ENCODE measurements around the gene MS4A4A. TPM values are rescaled to one million over a fixed set of nuclear protein-coding genes. Genes with fewer than 3 reads are reported as not detected.

Gene MS4A4A
- total and polyA plus RNA-seq, 2 experiments from 2014 or later: 0.48 to 5.3 TPM

DNA sequence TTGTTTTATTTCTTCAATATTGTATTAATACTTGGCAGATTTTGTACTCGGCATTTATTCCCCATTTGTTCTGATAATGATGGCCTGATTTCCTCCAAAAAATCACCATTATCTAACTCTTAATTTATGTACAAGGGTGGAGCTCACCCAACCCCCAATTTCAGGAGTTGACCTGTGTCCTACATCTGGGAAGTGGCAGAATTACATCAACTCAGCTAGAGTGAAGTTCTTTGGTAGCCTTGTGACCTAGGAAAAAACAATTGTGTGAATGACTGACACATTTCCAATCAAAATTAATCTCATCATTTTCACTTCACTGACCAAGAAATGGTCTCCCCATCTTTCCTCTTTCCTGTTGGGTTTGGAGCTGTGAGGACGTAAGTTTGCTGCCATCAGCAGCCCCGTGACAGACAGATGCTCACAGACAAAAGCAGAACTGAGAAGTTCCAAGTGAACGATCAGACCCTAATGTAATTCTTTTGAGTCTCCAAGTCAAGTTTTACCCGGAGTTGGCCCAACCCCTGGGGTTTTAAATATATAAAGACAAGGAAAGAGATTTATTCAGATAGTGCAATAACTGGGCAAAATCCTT lies 30.0 kb downstream of the MS4A4A start:
- no peaks in the 10 kb centered on the region for H3K9me3 ChIP-seq (ENCODE audit: low read depth)
- TF ChIP-seq EZH2 (IDR thresholded peaks at IDR 0.05; ENCODE audit: borderline replicate concordance): no peak
- no peak for TF ChIP-seq EZH2phosphoT487 (IDR thresholded peaks at IDR 0.05; ENCODE audit: low read depth, severe bottlenecking, unreplicated experiment)
- no peaks in the 10 kb centered on the region for H3K9me2 ChIP-seq (replicated peaks; ENCODE audit: insufficient read depth)
- H4K20me1 ChIP-seq (ENCODE audit: insufficient read depth, poor library complexity, severe bottlenecking): no peaks in the 10 kb centered on the region
- no peaks in the 10 kb centered on the region for H3K36me3 ChIP-seq (replicated peaks; ENCODE audit: insufficient read depth, low read depth)
- no peaks in the 10 kb centered on the region for H3K27me3 ChIP-seq
- 56% methylated on average over 5 of the region's 5 CpGs for WGBS (ENCODE audit: low lambda C conversion rate, missing lambda C conversion rate)
- no peak overlapping the region for H3K4me2 ChIP-seq
- no peak for DNase-seq (ENCODE audit: low spot score)
- no peaks in the 10 kb centered on the region for H3K4me1 ChIP-seq (ENCODE audit: insufficient read depth)
- H3K27ac ChIP-seq: no peak overlapping the region
- H3K4me3 ChIP-seq: no peak overlapping the region
- H2AFZ ChIP-seq: no peak overlapping the region
- H3K79me2 ChIP-seq: no peaks in the 10 kb centered on the region

DNA sequence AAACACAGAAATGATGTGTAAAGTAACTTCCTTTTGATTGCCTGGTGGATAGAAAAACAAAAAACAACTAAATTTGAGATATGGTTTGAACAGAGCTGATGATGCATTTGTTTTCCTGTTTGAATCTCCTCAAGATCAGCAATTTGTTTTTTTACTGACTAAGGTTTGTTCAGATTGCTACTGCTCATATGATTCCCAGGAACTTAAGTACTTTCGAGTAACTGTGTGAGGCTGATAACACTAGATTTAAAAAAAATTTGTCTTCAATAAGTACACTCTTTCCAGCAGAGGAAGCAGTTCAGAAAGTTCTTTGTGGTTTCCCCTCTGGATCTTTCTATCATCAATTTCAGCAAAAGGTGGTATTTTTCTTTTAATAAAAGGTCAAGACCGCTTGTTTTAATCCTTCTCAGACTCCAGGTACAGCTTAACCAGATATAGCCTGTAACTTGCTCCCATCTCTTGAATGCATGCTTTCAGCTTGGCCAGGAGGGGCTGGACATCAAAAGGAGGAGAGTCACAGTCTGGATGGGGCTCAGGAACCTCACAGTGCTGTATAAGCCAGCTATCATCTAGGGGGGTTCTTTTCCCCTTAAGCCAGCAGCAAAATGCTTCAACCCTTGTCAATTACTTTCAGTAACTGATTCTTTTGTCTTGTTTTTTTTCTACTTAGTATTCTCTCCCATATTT lies 34.3 kb downstream of the MS4A4A start:
- Histone ChIP-seq H3K9me3 (ENCODE audit: low read depth) (no peaks in the 10 kb centered on the region), H3K79me2 (no peaks in the 10 kb centered on the region), H3K4me1 (ENCODE audit: insufficient read depth) (no peaks in the 10 kb centered on the region), H3K4me2 (no peak overlapping the region), H2AFZ (no peak overlapping the region), H3K9me2 (replicated peaks; ENCODE audit: insufficient read depth) (no peaks in the 10 kb centered on the region), H4K20me1 (ENCODE audit: insufficient read depth, poor library complexity, severe bottlenecking) (no peaks in the 10 kb centered on the region), H3K4me3 (no peak overlapping the region), H3K27me3 (no peaks in the 10 kb centered on the region), H3K27ac (no peak overlapping the region), H3K36me3 (replicated peaks; ENCODE audit: insufficient read depth, low read depth) (no peaks in the 10 kb centered on the region)
- WGBS (ENCODE audit: low lambda C conversion rate, missing lambda C conversion rate): 46% methylated on average over 2 of the region's 2 CpGs
- DNase-seq (ENCODE audit: low spot score): no peak
- TF ChIP-seq EZH2phosphoT487 (IDR thresholded peaks at IDR 0.05; ENCODE audit: low read depth, severe bottlenecking, unreplicated experiment) (no peak), EZH2 (IDR thresholded peaks at IDR 0.05; ENCODE audit: borderline replicate concordance) (no peak)
- TF ChIP-seq, protein P1, sequence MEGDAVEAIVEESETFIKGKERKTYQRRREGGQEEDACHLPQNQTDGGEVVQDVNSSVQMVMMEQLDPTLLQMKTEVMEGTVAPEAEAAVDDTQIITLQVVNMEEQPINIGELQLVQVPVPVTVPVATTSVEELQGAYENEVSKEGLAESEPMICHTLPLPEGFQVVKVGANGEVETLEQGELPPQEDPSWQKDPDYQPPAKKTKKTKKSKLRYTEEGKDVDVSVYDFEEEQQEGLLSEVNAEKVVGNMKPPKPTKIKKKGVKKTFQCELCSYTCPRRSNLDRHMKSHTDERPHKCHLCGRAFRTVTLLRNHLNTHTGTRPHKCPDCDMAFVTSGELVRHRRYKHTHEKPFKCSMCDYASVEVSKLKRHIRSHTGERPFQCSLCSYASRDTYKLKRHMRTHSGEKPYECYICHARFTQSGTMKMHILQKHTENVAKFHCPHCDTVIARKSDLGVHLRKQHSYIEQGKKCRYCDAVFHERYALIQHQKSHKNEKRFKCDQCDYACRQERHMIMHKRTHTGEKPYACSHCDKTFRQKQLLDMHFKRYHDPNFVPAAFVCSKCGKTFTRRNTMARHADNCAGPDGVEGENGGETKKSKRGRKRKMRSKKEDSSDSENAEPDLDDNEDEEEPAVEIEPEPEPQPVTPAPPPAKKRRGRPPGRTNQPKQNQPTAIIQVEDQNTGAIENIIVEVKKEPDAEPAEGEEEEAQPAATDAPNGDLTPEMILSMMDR (IDR thresholded peaks at IDR 0.05; ENCODE audit: poor library complexity): no peak

DNA sequence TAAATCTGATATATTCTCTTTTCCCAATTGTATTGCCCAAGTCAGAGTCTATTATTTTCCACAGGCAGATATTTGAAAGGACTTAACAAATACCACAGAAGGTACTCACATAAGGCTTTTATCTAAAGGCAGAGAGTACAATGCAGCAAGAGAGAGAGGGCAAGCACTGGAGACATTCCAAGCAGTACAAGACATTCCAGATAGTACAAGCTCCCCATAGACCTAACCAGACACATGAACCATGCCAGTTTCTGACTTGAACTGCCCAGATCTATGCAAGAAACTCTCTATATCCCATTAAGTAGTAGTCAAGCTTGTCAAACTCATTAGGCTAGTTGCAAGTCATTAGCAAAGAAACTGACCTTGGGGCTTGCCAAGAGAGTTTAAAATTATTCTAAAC lies 35.4 kb downstream of the MS4A4A start:
- no peaks in the 10 kb centered on the region for H3K79me2 ChIP-seq
- H3K4me3 ChIP-seq: no peak overlapping the region
- H3K27me3 ChIP-seq: no peaks in the 10 kb centered on the region
- no peaks in the 10 kb centered on the region for H4K20me1 ChIP-seq (ENCODE audit: insufficient read depth, poor library complexity, severe bottlenecking)
- TF ChIP-seq, protein P1 (IDR thresholded peaks at IDR 0.05; ENCODE audit: poor library complexity): no peak
- TF ChIP-seq EZH2 (IDR thresholded peaks at IDR 0.05; ENCODE audit: borderline replicate concordance) (no peak), EZH2phosphoT487 (IDR thresholded peaks at IDR 0.05; ENCODE audit: low read depth, severe bottlenecking, unreplicated experiment) (no peak)
- no peaks in the 10 kb centered on the region for H3K9me3 ChIP-seq (ENCODE audit: low read depth)
- DNase-seq (ENCODE audit: low spot score): no peak
- H3K36me3 ChIP-seq (replicated peaks; ENCODE audit: insufficient read depth, low read depth): no peaks in the 10 kb centered on the region
- H3K9me2 ChIP-seq (replicated peaks; ENCODE audit: insufficient read depth): no peaks in the 10 kb centered on the region
- no peak overlapping the region for H2AFZ ChIP-seq
- no peak overlapping the region for H3K4me2 ChIP-seq
- H3K27ac ChIP-seq: no peak overlapping the region
- no peaks in the 10 kb centered on the region for H3K4me1 ChIP-seq (ENCODE audit: insufficient read depth)

DNA sequence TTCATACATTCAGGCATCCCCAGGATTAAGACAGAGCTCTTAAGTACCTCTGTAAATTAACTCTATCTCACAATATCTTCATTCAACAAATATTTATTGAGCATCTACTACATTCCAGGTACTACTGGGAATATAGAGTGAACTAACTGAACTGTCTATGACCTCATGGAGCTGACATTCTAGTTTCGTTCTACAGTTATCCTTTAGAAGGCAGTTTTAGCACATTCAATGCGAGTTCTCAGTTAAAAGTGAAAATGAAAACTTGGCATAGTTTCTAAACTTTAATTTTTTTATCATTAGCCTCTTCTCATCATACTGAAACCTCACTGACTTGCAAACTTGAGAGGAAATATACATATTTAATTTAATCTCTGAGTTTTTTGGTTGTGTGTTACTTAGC lies 35.9 kb downstream of the MS4A4A start:
- Histone ChIP-seq H3K4me3 (no peak overlapping the region), H4K20me1 (ENCODE audit: insufficient read depth, poor library complexity, severe bottlenecking) (no peaks in the 10 kb centered on the region), H3K27me3 (no peaks in the 10 kb centered on the region), H3K9me3 (ENCODE audit: low read depth) (no peaks in the 10 kb centered on the region), H2AFZ (no peak overlapping the region), H3K4me1 (ENCODE audit: insufficient read depth) (no peaks in the 10 kb centered on the region), H3K27ac (no peak overlapping the region), H3K4me2 (no peak overlapping the region), H3K79me2 (no peaks in the 10 kb centered on the region), H3K36me3 (replicated peaks; ENCODE audit: insufficient read depth, low read depth) (no peaks in the 10 kb centered on the region), H3K9me2 (replicated peaks; ENCODE audit: insufficient read depth) (no peaks in the 10 kb centered on the region)
- no peak for DNase-seq (ENCODE audit: low spot score)
- 70% methylated on average over 2 of the region's 2 CpGs for WGBS (ENCODE audit: low lambda C conversion rate, missing lambda C conversion rate)
- no peak for TF ChIP-seq EZH2phosphoT487 (IDR thresholded peaks at IDR 0.05; ENCODE audit: low read depth, severe bottlenecking, unreplicated experiment)
- no peak for TF ChIP-seq EZH2 (IDR thresholded peaks at IDR 0.05; ENCODE audit: borderline replicate concordance)
- TF ChIP-seq, protein P1 (IDR thresholded peaks at IDR 0.05; ENCODE audit: poor library complexity): no peak

Data from hepatocyte (in vitro differentiated cells).